Left ventricle myocardium superior (tissue), 1 donor: ENCODE data around the gene LMX1B. TPM values are rescaled to one million over a fixed set of nuclear protein-coding genes. Genes with fewer than 3 reads are reported as not detected.
"Not testable (repeated sequence)": the region's sequence is repeated elsewhere in the genome, so short reads cannot be mapped to it uniquely, and the experiment has no call there.

Experiments
- ATAC-seq: fragments of 200-7000 bp; cut with Tn5 transposase; one replicate; pipeline ENCODE4 v1.9.1; 2020; ENCODE audit warnings: mild to moderate bottlenecking, moderate library complexity
- DNase-seq: peaks from one replicate; pipeline ENCODE4 v3.0.0-alpha.2; 2020
- intact Hi-C: fragments of 100-400 bp; cut with micrococcal nuclease; formaldehyde crosslinking; loops from one replicate; pipeline ENCODE4 v1.11.0; 2022
- total RNA-seq: library from RNA; stranded (reverse); fragmentation: NEBNext Ultra II Directional; extraction: Animal tissue kit (Norgen Biotek cat#: 25700); gene quantifications from one replicate; pipeline ENCODE4 v1.2.1, GENCODE V29; 2021
- donor health status: DM: no; HTN: yes; CAD: no; lungs with severe emphysema.

Gene LMX1B
- total RNA-seq, 1 donor from 2014 or later: 0.74 TPM

GRCh38 chr9:126647585-126648411 lies 34.1 kb downstream of the LMX1B start:
- DNase-seq (no peak), ATAC-seq (peak; percentile 64)
- intact Hi-C loops: no loop called here

- intact Hi-C loops: no loop called here
- DNase-seq (no peak), ATAC-seq (no peak)
Observed at GRCh38 chr9:126649477-126649876, 35.7 kb downstream of the LMX1B start.

GRCh38 chr9:126650404-126651341 lies 36.9 kb downstream of the LMX1B start:
- ATAC-seq (no peak), DNase-seq (no peak)
- intact Hi-C loops: no loop called here

- intact Hi-C loops: no loop called here
- ATAC-seq (no peak), DNase-seq (no peak)
Observed at GRCh38 chr9:126652140-126652582, 38.4 kb downstream of the LMX1B start.

- intact Hi-C loops: no loop called here
- no peak for DNase-seq
- no peak for ATAC-seq
Observed at GRCh38 chr9:126654124-126654523, 40.4 kb downstream of the LMX1B start.

- not testable (repeated sequence) for ATAC-seq
Observed at GRCh38 chr9:126656214-126656613, 42.5 kb downstream of the LMX1B start.

GRCh38 chr9:126658201-126658825 lies 44.6 kb downstream of the LMX1B start:
- intact Hi-C loops: no loop called here
- no peak for ATAC-seq
- no peak for DNase-seq

More at GRCh38 chr9:126656214-126656613, 42.5 kb downstream of the LMX1B start:
- DNase-seq, intact Hi-C loops: not testable (repeated sequence)

GRCh38 chr9:126658956-126659555 lies 45.3 kb downstream of the LMX1B start:
- DNase-seq: no peak
- intact Hi-C loops: no loop called here
- ATAC-seq: no peak

GRCh38 chr9:126661122-126661520 lies 47.4 kb downstream of the LMX1B start:
- intact Hi-C loops: no loop called here
- DNase-seq (no peak), ATAC-seq (no peak)

GRCh38 chr9:126661521-126662251 lies 48.0 kb downstream of the LMX1B start:
- intact Hi-C loops: no loop called here
- DNase-seq (no peak), ATAC-seq (no peak)

GRCh38 chr9:126663661-126664072 lies 49.9 kb downstream of the LMX1B start:
- peak; percentile 91 for ATAC-seq
- DNase-seq: peak; percentile 73
- intact Hi-C loops: no loop called here

GRCh38 chr9:126664900-126665643 lies 51.3 kb downstream of the LMX1B start:
- ATAC-seq (no peak), DNase-seq (no peak)
- intact Hi-C loops: no loop called here

- ATAC-seq: no peak
- no peak for DNase-seq
- intact Hi-C loops: no loop called here
Observed at GRCh38 chr9:126665644-126666035, 51.9 kb downstream of the LMX1B start.

- ATAC-seq (no peak), DNase-seq (no peak)
- intact Hi-C loops: no loop called here
Observed at GRCh38 chr9:126666155-126666803, 52.6 kb downstream of the LMX1B start.

GRCh38 chr9:126667190-126668055 lies 53.7 kb downstream of the LMX1B start:
- no peak for DNase-seq
- ATAC-seq: no peak
- intact Hi-C loops: no loop called here

- no peak for DNase-seq
- intact Hi-C loops: no loop called here
- ATAC-seq: no peak
Observed at GRCh38 chr9:126668058-126668457, 54.3 kb downstream of the LMX1B start.
